NOMO-1 (cell line): ENCODE measurements around the gene FKBP4.
"Not testable (repeated sequence)": the region's sequence is repeated elsewhere in the genome, so short reads cannot be mapped to it uniquely, and the experiment has no call there.

ENCODE experiments used
- DNase-seq, 2 experiments: peaks; one replicate each; lab custom pipeline; 2025; ENCODE audit not compliant: unreplicated experiment in 2 of 2; lab: John Stamatoyannopoulos, UW

The FKBP4 gene, protein sequence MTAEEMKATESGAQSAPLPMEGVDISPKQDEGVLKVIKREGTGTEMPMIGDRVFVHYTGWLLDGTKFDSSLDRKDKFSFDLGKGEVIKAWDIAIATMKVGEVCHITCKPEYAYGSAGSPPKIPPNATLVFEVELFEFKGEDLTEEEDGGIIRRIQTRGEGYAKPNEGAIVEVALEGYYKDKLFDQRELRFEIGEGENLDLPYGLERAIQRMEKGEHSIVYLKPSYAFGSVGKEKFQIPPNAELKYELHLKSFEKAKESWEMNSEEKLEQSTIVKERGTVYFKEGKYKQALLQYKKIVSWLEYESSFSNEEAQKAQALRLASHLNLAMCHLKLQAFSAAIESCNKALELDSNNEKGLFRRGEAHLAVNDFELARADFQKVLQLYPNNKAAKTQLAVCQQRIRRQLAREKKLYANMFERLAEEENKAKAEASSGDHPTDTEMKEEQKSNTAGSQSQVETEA

DNA sequence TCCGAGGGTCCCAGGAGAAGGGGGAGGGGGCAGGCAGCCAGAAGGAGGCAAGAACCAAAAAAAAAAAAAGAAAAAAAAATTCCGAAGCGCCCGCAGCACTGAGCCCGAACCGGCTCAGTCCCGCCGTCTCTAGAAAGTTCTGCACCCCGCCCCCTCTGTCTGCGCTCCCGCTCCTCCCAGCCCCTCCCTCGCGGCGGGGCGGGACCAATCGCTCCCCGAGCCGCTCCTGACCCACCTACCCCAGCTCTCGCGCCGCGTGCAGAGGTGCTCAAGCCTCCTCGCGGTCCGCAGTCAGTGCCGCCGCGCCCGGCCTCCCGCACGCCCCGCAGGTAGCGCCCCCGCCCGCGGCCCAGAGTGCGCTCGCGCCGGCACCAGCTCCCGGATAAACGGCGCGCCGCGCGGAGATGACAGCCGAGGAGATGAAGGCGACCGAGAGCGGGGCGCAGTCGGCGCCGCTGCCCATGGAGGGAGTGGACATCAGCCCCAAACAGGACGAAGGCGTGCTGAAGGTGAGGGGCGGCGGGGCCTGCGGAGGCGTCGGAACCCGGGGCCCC lies at the start of gene FKBP4:
TSS of gene FKBP4 (plus strand) at position 235 of the 554 bp plus-strand sequence. CDS start at position 405, 170 bp downstream.
- DNase-seq, result peak; percentile 77 to 90

DNA sequence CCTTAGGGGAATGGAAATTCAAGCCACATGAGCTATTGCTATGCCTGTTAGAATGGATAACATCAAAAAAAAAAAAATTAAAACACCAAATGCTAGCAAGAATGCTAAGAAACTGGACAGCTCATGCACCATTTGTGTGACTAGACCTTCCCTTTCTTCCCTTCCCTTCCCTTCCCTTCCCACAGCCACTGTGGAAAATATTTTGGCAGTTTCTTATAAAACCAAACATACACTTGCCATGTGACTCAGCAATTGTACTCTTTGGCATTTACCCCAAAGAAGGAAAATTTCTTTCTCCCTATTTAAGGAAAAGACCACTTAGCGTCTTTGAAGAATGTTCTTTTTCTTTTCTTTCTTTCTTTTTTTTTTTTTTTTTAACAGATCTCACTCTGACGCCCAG lies 49.1 kb upstream of the FKBP4 start:
- DNase-seq, result no peak

DNA sequence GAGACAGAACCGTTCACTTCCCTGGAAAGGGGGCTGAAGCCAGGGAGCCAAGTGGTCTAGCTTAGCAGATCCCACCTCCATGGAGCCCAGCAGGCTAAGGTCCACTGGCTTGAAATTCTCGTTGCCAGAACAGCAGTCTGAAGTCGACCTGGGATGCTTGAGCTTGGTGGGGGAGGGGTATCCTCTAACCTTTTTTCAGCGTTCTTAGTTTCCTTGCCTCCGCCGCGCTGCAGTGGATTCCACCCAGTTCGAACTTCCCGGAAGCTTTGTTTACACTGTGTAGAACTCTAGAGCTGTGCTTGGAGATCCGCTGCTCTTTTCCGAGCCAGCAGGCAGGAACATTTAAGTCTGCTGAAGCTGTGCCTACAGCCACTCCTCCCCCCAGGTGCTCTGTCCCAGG lies 45.2 kb upstream of the FKBP4 start:
- DNase-seq, result no peak

DNA sequence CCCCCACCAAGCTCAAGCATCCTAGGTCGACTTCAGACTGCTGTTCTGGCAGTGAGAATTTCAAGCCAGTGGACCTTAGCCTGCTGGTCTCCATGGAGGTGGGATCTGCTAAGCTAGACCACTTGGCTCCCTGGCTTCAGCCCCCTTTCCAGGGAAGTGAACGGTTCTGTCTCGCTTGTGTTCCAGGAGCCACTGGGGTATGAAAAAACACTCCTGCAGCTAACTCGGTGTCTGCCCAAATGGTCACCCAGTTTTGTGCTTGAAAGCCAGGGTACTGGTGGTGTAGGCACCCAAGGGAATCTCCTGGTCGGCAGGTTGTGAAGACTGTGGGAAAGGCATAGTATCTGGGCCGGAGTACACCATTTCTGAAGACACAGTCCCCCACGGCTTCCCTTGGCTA lies 44.6 kb upstream of the FKBP4 start:
- no peak for DNase-seq

DNA sequence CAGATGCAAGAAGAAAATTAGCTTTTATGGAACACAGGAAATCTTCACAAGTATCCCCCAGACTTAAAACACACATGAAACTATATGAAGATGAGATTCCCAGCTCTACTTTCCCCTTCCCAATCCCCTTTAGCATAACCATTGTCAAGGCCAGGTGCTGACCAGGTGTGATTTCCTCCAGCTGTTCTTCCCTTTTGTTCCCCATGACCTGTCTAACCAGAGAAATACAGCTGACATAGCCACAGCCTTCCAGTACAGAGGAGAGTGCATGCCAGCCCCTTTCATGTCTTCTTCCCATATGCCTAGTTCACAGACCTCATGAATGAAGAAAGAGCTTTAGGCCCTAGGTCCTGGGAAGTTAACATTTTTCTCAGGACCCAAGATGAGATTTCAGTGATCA lies 43.5 kb upstream of the FKBP4 start:
- no peak for DNase-seq

DNA sequence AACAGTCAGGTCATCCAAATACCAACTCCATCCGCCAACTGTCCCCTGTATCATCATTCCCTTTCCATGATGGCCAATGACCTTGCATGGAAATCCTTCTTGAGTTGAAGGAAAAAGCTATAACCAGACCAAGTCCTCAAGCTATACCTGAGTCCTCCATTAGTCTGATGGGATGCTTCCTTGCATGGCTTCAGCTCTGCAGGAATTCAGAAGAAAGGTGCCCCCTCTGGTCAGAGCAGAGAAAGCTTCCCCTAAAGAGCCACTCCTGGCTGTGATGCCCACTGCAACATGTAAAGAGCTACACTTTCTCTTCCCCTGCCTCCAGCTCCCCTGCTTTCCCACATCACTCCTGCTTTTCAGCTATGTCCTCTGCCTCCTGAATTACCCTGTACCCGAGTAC lies 43.1 kb upstream of the FKBP4 start:
- DNase-seq, result no peak

DNA sequence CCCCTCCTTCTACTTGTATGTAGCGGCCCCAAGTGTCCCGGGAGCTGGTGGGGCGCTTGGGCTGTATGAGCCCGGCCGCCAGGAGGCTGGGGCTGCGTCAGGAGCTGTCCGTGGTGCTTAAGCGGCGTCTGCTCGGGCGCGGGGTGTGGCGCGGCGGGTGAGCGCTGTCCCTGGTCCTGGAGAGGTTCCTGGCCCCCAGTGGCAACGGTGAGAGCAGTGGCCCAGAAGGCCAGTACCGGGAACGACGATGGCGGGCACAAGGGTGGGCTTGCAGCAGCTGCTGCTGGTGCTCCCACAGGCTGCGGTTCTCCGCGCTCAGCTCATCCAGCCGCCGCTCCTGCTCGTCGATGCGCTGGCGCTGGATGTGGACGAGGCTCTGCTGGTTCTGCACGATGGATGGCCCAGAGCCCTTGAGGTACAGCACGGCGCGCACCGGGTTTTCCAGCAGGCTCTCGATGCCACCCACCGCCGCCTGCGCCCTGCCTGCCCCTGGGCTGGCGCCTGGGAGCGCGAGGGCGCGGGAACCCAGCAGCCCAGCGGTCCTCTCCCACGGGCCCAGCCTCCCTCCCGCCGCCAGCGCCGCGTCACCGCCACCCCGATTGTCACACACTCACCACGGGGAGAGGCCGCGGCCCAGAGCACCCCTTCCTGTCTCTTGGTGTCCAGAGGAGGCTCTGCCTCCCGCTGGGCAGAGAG lies 41.9 kb upstream of the FKBP4 start:
- DNase-seq, result peak; percentile 53 to 64

DNA sequence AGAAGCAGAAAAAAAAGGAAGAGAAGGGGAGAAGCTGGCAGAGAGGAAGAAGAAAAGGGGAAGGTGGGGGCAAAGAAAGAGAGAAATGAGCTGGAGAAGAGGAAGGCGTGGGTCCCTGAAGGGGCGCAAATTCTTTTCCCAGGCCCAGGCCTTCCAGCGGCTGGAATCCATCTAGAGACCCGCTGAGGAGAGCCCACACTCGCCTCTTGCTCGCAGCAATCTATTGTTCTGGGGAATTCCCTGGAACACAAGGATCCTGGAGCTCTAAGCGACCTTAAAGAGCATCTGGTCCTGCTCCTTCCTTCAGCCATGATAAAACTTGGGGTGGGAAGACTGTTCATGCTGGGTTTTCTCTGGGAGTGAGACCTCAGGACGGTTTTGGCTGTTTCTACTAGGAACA lies 41.2 kb upstream of the FKBP4 start:
- no peak for DNase-seq

DNA sequence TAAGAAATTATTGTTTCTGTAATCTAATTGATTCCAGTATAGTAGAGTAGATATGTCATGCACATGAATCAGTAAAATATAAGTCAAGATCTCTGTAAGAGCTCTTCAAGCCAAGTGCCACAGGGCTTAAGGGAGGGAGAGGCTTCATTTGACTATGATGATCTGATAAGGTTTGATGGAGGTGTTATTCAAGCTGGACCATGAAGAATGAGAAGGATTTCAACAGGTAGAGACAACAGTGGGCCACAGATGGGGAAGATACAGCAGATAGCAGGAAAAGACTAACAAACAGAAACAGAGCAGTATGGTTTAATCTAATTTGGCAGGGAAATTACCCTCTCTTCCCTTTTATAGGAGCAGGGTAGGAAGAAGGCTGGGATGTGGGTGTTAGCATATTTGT lies 40.6 kb upstream of the FKBP4 start:
- DNase-seq, result no peak

DNA sequence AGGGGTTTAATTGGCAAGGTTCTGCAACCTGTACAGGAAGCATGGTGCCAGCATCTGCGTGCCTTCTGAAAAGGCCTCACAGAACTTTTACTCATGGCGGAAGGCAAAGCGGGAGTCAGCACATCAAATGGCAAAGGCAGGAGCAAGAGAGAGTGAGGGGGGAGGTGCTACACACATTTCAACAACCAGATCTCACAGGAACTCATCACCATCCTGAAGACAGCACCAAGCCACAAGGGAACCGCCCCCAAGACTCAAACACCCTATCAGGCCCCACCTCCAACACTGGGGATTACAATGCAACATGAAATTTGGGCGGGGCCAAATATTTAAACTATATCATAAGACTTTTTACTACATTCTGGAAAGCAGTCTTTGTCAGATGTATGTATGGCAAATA lies 38.0 kb upstream of the FKBP4 start:
- no peak for DNase-seq

DNA sequence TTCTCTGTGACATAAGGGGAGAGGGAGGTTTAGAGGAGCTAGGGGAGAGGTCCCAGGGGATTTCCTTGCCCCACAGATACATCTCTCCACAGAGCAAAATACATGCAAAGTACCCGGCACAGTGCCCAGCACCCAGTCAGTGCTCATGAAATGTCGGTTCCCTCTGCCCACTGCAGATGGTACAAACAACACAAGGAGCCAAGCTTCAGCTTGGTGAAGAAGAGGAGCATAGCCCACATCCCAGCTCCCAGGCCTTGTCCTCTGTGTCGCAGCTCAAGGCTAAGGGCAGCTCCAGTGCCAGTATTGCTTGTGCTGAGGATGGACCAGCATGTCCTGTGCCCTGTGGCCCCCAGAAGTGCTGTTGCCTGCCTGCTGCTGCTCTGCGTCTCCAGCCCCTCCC lies 35.0 kb upstream of the FKBP4 start:
- DNase-seq, result no peak

DNA sequence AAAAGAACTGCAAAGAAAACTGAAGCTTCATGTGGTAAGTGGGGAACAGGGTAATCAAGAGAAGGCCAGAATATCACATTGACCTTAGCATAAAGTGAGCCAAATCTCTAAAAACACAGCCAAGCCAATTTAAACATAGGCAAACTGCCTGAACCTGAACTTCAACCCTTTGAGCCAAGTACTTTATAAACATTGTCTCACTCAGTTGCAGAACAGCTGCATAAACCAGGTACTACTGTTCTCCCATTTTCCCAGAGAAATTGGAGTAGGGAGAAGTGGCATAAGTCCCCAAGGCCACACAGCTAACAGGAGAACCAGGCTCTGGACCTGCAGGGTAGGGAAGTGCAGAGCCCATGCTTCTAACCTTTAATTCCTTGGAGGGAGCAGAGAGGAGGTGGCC lies 30.4 kb upstream of the FKBP4 start:
- no peak for DNase-seq

DNA sequence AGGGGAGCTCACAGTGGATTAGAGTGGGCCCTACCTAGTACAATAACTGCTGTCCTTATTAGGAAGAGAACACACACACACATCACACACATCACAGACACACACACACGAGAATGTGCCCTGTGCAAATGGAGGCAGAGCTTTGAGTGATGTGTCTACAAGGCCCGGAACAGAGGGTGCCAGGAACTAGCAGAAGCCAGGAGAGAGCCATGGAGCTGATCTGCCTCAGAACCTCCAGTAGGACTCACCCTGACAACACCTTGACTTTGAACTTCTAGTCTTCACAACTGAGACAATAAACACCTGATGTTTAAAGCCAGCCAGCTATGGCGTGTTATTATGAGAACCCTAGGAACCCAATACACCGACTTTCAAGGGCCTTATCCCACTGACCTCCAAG lies 29.7 kb upstream of the FKBP4 start:
- DNase-seq, result no peak

DNA sequence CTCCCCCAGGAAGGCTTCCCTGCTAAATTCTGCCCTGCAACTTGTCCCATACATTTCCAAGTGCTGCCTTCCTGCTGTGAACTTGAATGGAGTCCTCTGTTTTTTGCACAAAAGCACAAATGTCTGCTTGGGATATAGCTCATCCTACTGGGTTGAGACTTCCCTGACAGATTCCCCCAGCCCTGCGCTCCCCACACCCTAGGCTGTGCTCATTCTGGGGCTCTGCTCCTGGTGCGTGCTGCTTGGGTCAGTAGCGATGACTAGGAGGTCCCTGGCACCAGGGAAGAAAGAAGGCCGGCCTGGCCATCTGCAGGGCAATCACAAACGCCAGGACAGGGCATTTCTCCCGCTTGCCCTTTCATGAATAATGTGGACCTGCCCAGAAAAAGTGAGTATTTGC lies 29.2 kb upstream of the FKBP4 start:
- DNase-seq, result no peak

DNA sequence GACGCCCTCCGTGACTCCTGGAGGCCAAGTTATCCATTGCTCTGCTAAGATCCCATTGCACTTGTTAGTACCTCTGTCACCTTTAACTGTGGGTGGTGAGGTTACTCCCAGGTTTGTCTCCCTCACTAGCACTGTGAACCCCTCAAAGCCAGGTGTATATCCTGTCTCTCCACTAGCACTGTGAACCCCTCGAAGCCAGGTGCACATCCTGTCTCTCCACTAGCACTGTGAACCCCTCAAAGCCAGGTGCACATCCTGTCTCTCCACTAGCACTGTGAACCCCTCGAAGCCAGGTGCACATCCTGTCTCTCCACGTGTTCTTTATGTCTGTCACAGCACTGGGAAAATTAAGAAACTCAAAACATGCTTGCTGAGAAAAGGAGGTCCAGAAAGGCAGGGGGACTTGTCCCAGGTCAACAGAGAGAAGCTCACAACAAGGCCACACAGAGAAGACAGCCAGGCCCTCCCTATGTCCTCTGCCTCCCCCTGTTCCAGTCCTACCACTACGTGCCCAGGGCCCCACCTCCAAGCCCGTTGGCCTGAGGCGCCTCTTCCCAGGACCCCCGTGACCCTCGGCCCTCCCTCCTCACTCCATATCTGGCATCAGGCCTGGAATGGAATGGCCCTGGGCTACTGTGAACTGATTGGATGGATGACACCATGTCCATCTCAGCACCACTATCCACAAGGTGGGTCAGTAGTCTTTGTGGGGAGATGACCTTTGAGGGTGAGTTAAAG lies 26.4 kb upstream of the FKBP4 start:
- no peak for DNase-seq

DNA sequence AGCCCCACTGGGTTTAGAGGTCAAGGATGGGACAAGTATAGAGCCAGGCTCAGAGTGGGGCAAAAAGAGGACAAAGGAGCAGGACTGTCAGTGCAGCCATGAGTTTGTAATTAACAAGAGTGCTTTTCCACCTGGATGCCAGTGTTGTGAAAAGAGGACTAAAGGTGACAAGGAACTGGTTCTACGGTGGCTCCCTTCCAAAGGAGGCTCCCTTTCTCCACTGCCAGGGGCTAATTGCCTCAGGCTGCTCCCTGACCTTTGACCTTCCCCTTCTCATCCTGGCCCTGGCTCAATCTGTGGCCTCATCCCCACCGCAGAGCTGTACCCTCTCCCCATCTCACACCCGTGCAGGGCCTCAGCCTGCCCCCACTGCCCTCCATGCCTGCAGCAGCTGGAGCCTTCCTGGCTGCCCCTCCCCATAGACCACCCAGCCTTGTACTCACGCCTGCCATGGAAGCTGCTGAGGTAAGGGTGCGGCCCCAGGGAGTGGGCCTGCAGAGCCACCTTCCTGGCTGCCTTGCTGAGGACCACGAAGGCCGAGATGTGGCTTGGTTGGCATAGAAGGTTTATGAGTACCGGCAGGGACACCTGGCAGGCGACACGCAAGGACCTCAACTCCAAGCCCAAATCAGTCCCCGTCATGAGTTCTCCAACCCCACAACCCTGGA lies 24.8 kb upstream of the FKBP4 start:
- DNase-seq, result no peak

DNA sequence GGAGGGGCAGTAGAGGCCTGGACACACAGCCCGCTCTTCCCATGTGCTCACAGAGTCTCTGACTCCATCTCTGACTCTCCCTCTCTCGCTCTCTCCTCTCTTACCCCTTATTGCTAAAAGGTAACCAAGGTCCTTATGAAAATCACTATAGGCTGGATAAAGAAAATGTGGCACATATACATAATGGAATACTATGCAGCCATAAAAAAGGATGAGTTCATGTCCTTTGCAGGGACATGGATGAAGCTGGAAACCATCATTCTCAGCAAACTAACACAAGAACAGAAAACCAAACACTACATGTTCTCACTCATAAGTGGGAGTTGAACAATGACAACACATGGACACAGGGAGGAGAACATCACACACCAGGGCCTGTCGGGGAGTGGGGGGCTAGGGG lies 24.2 kb upstream of the FKBP4 start:
- DNase-seq, result not testable (repeated sequence)

DNA sequence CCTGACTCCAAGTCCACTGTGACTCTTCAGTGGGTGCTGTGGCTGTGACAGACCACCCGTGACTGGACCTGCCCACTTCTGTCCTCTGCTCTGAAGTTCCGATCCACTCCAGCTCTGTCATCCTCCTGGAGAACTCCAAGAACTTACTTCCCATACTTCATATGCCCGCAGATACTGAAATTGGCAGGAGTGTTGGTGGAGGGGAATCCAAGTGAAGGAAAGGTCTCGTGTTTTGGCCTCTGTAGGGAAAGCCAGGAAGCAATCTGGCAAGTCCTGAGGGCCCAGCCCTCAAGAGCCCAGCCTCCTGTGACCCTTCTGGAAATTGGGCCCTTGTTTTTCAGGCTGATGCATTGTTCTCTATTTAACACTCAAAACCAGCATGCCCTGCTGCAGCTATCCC lies 22.4 kb upstream of the FKBP4 start:
- no peak for DNase-seq

DNA sequence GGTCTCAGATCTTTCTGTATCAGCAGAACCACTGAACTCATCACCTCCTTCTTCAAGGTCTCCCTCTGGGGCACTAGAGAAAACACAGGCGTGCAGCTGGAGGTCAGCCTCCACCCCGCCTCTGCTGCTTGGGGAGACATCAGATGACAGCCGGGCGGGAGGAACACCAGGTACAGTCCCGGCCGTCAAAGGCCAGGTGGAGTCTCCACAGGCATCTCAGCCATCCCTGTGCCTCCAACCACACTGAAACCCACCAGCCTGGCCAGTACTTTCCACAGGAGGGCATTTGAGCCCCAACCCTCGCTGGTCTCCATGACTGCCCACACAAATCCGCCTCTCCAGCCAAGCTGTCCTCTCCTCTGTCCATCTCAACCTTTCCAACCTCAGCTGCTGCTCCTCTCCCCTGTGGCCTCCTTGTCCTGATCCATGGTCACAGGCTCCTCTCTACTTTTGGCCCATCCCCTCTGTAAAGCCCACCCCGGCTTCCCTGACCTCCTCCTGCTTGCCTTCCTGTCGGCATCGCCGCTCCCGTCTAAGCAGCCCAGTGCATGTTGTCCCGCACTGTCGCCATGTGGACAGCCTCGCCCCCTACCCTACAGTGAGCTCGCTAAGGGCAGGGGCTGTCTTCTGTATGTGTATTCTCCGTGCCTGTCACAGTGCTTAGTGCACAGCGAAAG lies 21.4 kb upstream of the FKBP4 start:
- DNase-seq, result no peak

DNA sequence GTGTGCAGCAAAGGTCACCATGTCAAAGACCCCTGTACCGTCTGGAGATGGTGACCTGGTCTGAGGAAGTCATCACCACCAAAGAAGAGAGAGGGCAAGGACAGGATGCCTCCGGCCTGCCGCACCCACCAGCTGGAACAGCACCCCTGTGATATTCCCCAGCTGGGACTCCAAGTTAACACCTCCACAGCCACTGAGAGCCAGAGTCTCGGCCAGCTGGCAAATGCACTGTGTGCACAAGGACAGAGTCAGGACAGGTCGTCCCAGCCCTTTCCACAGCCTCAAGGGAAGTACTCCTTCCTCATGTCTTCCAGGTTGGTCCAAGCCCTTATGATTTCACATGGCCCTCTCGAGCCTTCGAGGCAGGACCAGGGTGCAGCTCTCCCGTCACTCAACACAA lies 19.3 kb upstream of the FKBP4 start:
- DNase-seq, result no peak
